Natural killer cell (primary cell): ENCODE results near the gene PROX2. TPM values are rescaled to one million over a fixed set of nuclear protein-coding genes. Genes with fewer than 3 reads are reported as not detected.

Experiments
- ATAC-seq, 3 donors: fragments of 150-1000 bp in 2 of 3; fragments of 200-7000 bp in 1 of 3; cut with Tn5 transposase; 1 replicate in 1 of 3; 2 replicates in 2 of 3; pipeline ENCODE4 v1.10.0; 2021; ENCODE audit warnings: mild to moderate bottlenecking in 2 of 3, moderate library complexity in 2 of 3
- DNase-seq, 2 donors: peaks; one replicate each; pipeline versions ENCODE4 v3.0.0 to v3.0.0-alpha.2; 2013 to 2021; ENCODE audit warnings: mixed read lengths in 1 of 2
- H3K27ac ChIP-seq: one replicate; pipeline ENCODE4 v1.5.1; 2013; ENCODE audit warnings: mild to moderate bottlenecking, low read length
- H3K27me3 ChIP-seq: one replicate; pipeline ENCODE4 v1.6.1; 2013; ENCODE audit warnings: low read length; ENCODE audit not compliant: control insufficient read depth, insufficient read depth
- H3K36me3 ChIP-seq: one replicate; pipeline ENCODE4 v1.6.1; 2013; ENCODE audit warnings: low read length; ENCODE audit not compliant: control insufficient read depth, insufficient read depth
- H3K4me1 ChIP-seq: one replicate; pipeline ENCODE4 v1.6.1; 2013; ENCODE audit warnings: low read length; ENCODE audit not compliant: control insufficient read depth, insufficient read depth
- H3K4me3 ChIP-seq: one replicate; pipeline ENCODE4 v1.5.1; 2013; ENCODE audit warnings: low read length
- H3K9me3 ChIP-seq: one replicate; pipeline ENCODE4 v1.6.1; 2013; ENCODE audit warnings: low read length; ENCODE audit not compliant: control insufficient read depth, insufficient read depth
- H3K27ac Mint-ChIP-seq, 2 donors: one replicate each; pipeline ENCODE4 v1.8.0; 2022; ENCODE audit warnings: mild to moderate bottlenecking in 2 of 2, mixed read lengths in 2 of 2, moderate library complexity in 1 of 2
- H3K27me3 Mint-ChIP-seq, 2 donors: one replicate each; pipeline ENCODE4 v1.8.0; 2022; ENCODE audit warnings: low read depth in 2 of 2, mixed read lengths in 2 of 2
- H3K36me3 Mint-ChIP-seq: one replicate; pipeline ENCODE4 v1.8.0; 2022; ENCODE audit warnings: mixed read lengths
- H3K4me1 Mint-ChIP-seq, 2 donors: one replicate each; pipeline ENCODE4 v1.8.0; 2022; ENCODE audit warnings: mixed read lengths in 2 of 2
- H3K4me3 Mint-ChIP-seq: one replicate; pipeline ENCODE4 v1.8.0; 2022; ENCODE audit warnings: mild to moderate bottlenecking, moderate library complexity, mixed read lengths
- H3K9me3 Mint-ChIP-seq, 2 donors: one replicate each; pipeline ENCODE4 v1.8.0; 2022; ENCODE audit warnings: mixed read lengths in 2 of 2
- WGBS: methylation state at CpG from one replicate; pipeline ENCODE4 v1.1.7; 2013; ENCODE audit warnings: missing lambda C conversion rate; ENCODE audit not compliant: insufficient coverage; 5-methylcytosine and 5-hydroxymethylcytosine counted together
- intact Hi-C: fragments of 100-400 bp; cut with micrococcal nuclease; formaldehyde crosslinking; loops from one replicate; pipeline ENCODE4 v1.14.2; 2022
- total RNA-seq, 4 donors: library from RNA; stranded (reverse); fragments of 120-200 nt in 1 of 4; gene quantifications; one replicate each; pipeline versions ENCODE4 v1.2.3 to v1.2.4, GENCODE V29; 2013 to 2022
- TF ChIP-seq, protein P1 (sequence below): fragments of 200-600 bp; IDR thresholded peaks from one replicate; pipeline ENCODE4 v1.8.0; 2022; ENCODE audit warnings: antibody characterized with exemption

PROX2 gene
- total RNA-seq, 3 donors from 2014 or later (not counting 1 experiment from before 2014, with no cell fraction given), result 5.1 to 7.1 (median 5.7) TPM

- Mint-ChIP-seq H3K4me3 (no peak overlapping the region), H3K27me3 (no peaks in the 10 kb centered on the region), H3K27ac (peak overlapping the region; percentile 5 to 60), H3K36me3 (peaks cover 24% of the 10 kb centered on the region), H3K4me1 (peaks cover 0 to 9% of the 10 kb centered on the region in 2 donors), H3K9me3 (no peaks in the 10 kb centered on the region)
- no peaks in the 10 kb centered on the region for H3K27me3 ChIP-seq
- 33% methylated on average over 1 of the region's 4 CpGs for WGBS
- H3K36me3 ChIP-seq, result peaks cover 86% of the 10 kb centered on the region
- TF ChIP-seq, protein P1, sequence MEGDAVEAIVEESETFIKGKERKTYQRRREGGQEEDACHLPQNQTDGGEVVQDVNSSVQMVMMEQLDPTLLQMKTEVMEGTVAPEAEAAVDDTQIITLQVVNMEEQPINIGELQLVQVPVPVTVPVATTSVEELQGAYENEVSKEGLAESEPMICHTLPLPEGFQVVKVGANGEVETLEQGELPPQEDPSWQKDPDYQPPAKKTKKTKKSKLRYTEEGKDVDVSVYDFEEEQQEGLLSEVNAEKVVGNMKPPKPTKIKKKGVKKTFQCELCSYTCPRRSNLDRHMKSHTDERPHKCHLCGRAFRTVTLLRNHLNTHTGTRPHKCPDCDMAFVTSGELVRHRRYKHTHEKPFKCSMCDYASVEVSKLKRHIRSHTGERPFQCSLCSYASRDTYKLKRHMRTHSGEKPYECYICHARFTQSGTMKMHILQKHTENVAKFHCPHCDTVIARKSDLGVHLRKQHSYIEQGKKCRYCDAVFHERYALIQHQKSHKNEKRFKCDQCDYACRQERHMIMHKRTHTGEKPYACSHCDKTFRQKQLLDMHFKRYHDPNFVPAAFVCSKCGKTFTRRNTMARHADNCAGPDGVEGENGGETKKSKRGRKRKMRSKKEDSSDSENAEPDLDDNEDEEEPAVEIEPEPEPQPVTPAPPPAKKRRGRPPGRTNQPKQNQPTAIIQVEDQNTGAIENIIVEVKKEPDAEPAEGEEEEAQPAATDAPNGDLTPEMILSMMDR, result no peak
- H3K4me1 ChIP-seq, result peaks cover 9% of the 10 kb centered on the region
- intact Hi-C loops, result no loop called here
- no peak for ATAC-seq
- H3K4me3 ChIP-seq, result no peak overlapping the region
- no peak overlapping the region for H3K27ac ChIP-seq
- no peak for DNase-seq
- H3K9me3 ChIP-seq, result no peaks in the 10 kb centered on the region
Measured at GRCh38 chr14:74893614-74894091, 17.7 kb upstream of the PROX2 start.

- 38% methylated on average over 5 of the region's 5 CpGs for WGBS
- Histone ChIP-seq H3K4me3 (no peak overlapping the region), H3K9me3 (no peaks in the 10 kb centered on the region), H3K36me3 (peaks cover 79% of the 10 kb centered on the region), H3K4me1 (peaks cover 13% of the 10 kb centered on the region), H3K27ac (no peak overlapping the region), H3K27me3 (no peaks in the 10 kb centered on the region)
- peaks cover 21% of the 10 kb centered on the region for H3K36me3 Mint-ChIP-seq
- H3K27ac Mint-ChIP-seq, result no peak overlapping the region
- H3K4me1 Mint-ChIP-seq, result peaks cover 7 to 18% of the 10 kb centered on the region in 2 donors
- intact Hi-C loops, result no loop called here
- H3K9me3 Mint-ChIP-seq, result no peaks in the 10 kb centered on the region
- H3K4me3 Mint-ChIP-seq, result no peak overlapping the region
- no peaks in the 10 kb centered on the region for H3K27me3 Mint-ChIP-seq
- no peak for DNase-seq
- ATAC-seq, result no peak
- TF ChIP-seq, protein P1, result no peak
Measured at GRCh38 chr14:74892745-74893144, 16.8 kb upstream of the PROX2 start.

DNA sequence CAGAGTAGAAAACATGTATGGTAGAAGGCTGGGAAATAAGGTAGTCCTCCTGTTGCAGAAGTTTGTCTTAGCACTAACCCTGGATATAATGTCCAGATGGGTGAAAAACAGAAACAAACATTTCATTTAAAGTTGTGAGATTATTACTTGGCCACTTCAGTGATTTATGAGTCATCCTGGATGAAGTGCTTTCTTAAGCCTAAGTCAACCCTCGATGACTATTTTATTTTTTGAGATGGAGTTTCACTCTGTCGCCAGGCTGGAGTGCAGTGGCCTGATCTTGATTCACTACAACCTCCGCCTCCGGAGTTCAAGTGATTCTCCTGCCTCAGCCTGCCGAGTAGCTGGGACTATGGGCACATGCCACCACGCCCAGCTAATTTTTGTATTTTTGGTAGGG is 15.9 kb upstream of the PROX2 start:
- intact Hi-C loops, result no loop called here
- H3K4me3 ChIP-seq, result no peak overlapping the region
- H3K27ac Mint-ChIP-seq, result no peak overlapping the region
- H3K9me3 Mint-ChIP-seq, result no peaks in the 10 kb centered on the region
- H3K4me3 Mint-ChIP-seq, result no peak overlapping the region
- peaks cover 71% of the 10 kb centered on the region for H3K36me3 ChIP-seq
- no peaks in the 10 kb centered on the region for H3K27me3 ChIP-seq
- TF ChIP-seq, protein P1, result no peak
- peaks cover 15% of the 10 kb centered on the region for H3K36me3 Mint-ChIP-seq
- H3K27ac ChIP-seq, result no peak overlapping the region
- no peaks in the 10 kb centered on the region for H3K27me3 Mint-ChIP-seq
- 98% methylated on average over 6 of the region's 6 CpGs for WGBS
- peaks cover 9 to 20% of the 10 kb centered on the region in 2 donors for H3K4me1 Mint-ChIP-seq
- DNase-seq (no peak), ATAC-seq (no peak)
- H3K9me3 ChIP-seq, result no peaks in the 10 kb centered on the region
- H3K4me1 ChIP-seq, result peaks cover 13% of the 10 kb centered on the region

DNA sequence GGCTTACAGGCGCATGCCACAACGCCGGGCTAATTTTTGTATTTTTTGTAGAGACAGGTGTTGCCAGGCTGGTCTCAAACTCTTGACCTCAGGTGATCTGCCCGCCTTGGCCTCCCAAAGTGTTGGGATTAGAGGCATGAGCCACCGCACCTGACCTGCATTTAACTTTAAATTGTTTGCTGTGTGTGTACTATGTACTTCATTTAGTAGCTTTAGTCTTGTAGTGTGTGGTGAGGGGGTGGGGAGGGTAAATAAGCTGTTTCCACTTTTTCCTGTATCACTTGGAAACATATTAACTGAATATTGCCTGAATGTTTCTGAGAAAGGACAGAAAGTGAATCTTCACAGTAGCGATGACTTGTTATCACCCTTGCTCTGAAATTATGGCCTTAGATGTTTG is 14.3 kb upstream of the PROX2 start:
- intact Hi-C loops, result no loop called here
- Histone ChIP-seq H3K27me3 (no peaks in the 10 kb centered on the region), H3K4me3 (no peak overlapping the region), H3K36me3 (peaks cover 68% of the 10 kb centered on the region), H3K4me1 (peaks cover 13% of the 10 kb centered on the region), H3K27ac (no peak overlapping the region), H3K9me3 (no peaks in the 10 kb centered on the region)
- Mint-ChIP-seq H3K36me3 (peaks cover 22% of the 10 kb centered on the region), H3K27me3 (no peaks in the 10 kb centered on the region), H3K4me3 (no peak overlapping the region), H3K9me3 (no peaks in the 10 kb centered on the region), H3K4me1 (peaks cover 24 to 33% of the 10 kb centered on the region in 2 donors), H3K27ac (no peak overlapping the region)
- TF ChIP-seq, protein P1, result no peak
- 98% methylated on average over 6 of the region's 6 CpGs for WGBS
- DNase-seq (no peak), ATAC-seq (no peak)
